A673 (cell line): ENCODE measurements around the gene USP27X. TPM values are rescaled to one million over a fixed set of nuclear protein-coding genes. Genes with fewer than 3 reads are reported as not detected.
A peak's percentile ranks its signal among the peaks of the same experiment; 100 is the strongest.

Experiments
- BruUV-seq: library from RNA; stranded (reverse); fragments of 400-500 nt; replicated peaks from 2 replicates; lab custom pipeline; 2021; lab: Mats Ljungman, UMichigan
- CTCF ChIA-PET: fragments of 300-600 bp; sonication (Branson Sonifier 250); formaldehyde crosslinking; loops from one replicate; lab custom pipeline; 2022; ENCODE audit warnings: antibody characterized with exemption; lab: Charles Lee
- POLR2A ChIA-PET: fragments of 300-600 bp; sonication (Branson Sonifier 250); formaldehyde crosslinking; loops from one replicate; lab custom pipeline; 2022; ENCODE audit warnings: antibody characterized with exemption; ENCODE audit not compliant: low non-redundant PET; lab: Charles Lee
- DNase-seq: peaks from one replicate; pipeline ENCODE4 v3.0.0-alpha.2; 2015; ENCODE audit warnings: low spot score
- H3K27ac ChIP-seq: fragments of 200-600 bp; sonication (generic); 2 replicates; pipeline ENCODE4 v1.5.1; 2016; ENCODE audit warnings: mixed run types, low read depth, mild to moderate bottlenecking, mixed read lengths, antibody characterized with exemption, low read length; ENCODE audit not compliant: poor library complexity, severe bottlenecking
- H3K27me3 ChIP-seq: fragments of 200-600 bp; sonication (generic); replicated peaks from 2 replicates; pipeline ENCODE4 v1.6.1; 2017; ENCODE audit warnings: mixed run types, low read depth, mild to moderate bottlenecking, mixed read lengths, antibody characterized with exemption, low read length; ENCODE audit not compliant: insufficient read depth, poor library complexity
- H3K36me3 ChIP-seq: fragments of 200-600 bp; sonication (generic); 2 replicates; pipeline ENCODE4 v1.6.1; 2016; ENCODE audit warnings: mixed run types, mild to moderate bottlenecking, mixed read lengths, antibody characterized with exemption, low read length; ENCODE audit not compliant: insufficient read depth, poor library complexity, severe bottlenecking
- H3K4me1 ChIP-seq: fragments of 200-600 bp; sonication (generic); 2 replicates; pipeline ENCODE4 v1.6.1; 2017; ENCODE audit warnings: mixed run types, mild to moderate bottlenecking, mixed read lengths, antibody characterized with exemption, low read length; ENCODE audit not compliant: insufficient read depth, poor library complexity, severe bottlenecking
- H3K4me3 ChIP-seq: fragments of 200-600 bp; sonication (generic); 2 replicates; pipeline ENCODE4 v1.5.1; 2016; ENCODE audit warnings: low read depth, mixed run types, mild to moderate bottlenecking, mixed read lengths, low read length; ENCODE audit not compliant: poor library complexity, severe bottlenecking
- H3K9me3 ChIP-seq: fragments of 200-600 bp; sonication (generic); 2 replicates; pipeline ENCODE4 v1.6.1; 2016; ENCODE audit warnings: mixed run types, low read depth, mild to moderate bottlenecking, mixed read lengths, antibody characterized with exemption, low read length; ENCODE audit not compliant: poor library complexity, severe bottlenecking
- EZH2 ChIP-seq: fragments of 200-600 bp; sonication (generic); IDR thresholded peaks from 2 replicates; pipeline ENCODE4 v1.6.1; 2017; ENCODE audit warnings: borderline replicate concordance, low read depth, mild to moderate bottlenecking, mixed read lengths, antibody characterized with exemption, low read length; ENCODE audit not compliant: poor library complexity, severe bottlenecking
- intact Hi-C: fragments of 100-400 bp; cut with micrococcal nuclease; formaldehyde crosslinking; loops from one replicate; pipeline ENCODE4 v1.10.0; 2022; ENCODE audit not compliant: unreplicated experiment
- total RNA-seq: library from RNA; stranded (reverse); gene quantifications from 2 replicates; pipeline ENCODE4 v1.2.3, GENCODE V29; 2021
- TF ChIP-seq, protein P1 (sequence below): fragments of 300-800, 200-600 bp; sonication (generic); conservative IDR thresholded peaks from 2 replicates; pipeline ENCODE4 v1.5.1; 2017; ENCODE audit warnings: low read depth, mild to moderate bottlenecking, antibody characterized with exemption, low read length, moderate library complexity, mixed read lengths

Gene USP27X
- total RNA-seq, 1 experiment from 2014 or later: 6.7 TPM

DNA sequence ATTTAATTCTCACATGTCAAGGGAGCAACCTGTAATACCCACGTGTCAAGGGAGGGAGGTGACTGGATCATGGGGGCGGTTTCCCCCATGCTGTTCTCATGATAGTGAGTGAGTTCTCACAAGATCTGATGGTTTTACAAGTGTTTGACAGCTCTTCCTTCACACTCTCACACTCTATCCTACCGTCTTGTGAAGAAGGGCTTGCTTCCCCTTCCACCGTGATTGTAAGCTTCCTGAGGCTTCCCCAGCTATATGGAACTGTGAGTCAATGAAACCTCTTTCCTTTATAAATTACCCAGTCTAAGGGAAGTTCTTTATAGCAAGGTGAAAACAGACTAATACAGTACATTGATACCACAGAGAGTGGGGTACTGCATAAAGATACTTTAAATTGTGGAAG, 17.7 kb downstream of the USP27X start:
- H3K4me3 ChIP-seq: no peak overlapping the region
- ChIA-PET POLR2A (no interaction called here), CTCF (no interaction called here)
- no TSS peak for BruUV-seq
- no peak for DNase-seq
- no peak overlapping the region for H3K27ac ChIP-seq
- intact Hi-C loops: no loop called here
- H3K4me1 ChIP-seq: no peaks in the 10 kb centered on the region
- H3K27me3 ChIP-seq: no peaks in the 10 kb centered on the region
- H3K9me3 ChIP-seq: peaks cover 4% of the 10 kb centered on the region
- TF ChIP-seq, protein P1, sequence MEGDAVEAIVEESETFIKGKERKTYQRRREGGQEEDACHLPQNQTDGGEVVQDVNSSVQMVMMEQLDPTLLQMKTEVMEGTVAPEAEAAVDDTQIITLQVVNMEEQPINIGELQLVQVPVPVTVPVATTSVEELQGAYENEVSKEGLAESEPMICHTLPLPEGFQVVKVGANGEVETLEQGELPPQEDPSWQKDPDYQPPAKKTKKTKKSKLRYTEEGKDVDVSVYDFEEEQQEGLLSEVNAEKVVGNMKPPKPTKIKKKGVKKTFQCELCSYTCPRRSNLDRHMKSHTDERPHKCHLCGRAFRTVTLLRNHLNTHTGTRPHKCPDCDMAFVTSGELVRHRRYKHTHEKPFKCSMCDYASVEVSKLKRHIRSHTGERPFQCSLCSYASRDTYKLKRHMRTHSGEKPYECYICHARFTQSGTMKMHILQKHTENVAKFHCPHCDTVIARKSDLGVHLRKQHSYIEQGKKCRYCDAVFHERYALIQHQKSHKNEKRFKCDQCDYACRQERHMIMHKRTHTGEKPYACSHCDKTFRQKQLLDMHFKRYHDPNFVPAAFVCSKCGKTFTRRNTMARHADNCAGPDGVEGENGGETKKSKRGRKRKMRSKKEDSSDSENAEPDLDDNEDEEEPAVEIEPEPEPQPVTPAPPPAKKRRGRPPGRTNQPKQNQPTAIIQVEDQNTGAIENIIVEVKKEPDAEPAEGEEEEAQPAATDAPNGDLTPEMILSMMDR: no peak
- no peak for TF ChIP-seq EZH2
- no peaks in the 10 kb centered on the region for H3K36me3 ChIP-seq

DNA sequence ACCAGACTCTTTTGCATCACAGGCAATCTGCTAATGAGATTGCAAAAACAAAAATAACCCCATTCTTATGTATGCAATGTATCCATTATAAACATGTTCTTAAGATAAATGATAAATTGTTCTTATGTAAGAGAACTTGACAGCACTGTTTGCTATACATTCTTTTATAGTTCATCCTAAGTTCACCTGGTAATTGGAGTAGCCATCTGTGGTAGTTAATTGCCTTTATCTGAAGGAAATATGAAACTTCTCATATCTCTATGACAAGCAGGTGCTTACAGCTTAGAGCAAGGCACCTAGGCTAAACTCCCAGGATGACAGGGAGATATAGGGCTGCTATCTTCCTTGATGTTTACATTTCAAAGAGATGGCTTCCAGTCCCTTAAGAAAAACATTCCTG, 21.8 kb downstream of the USP27X start:
- Histone ChIP-seq H3K4me1 (no peaks in the 10 kb centered on the region), H3K27me3 (no peaks in the 10 kb centered on the region), H3K27ac (no peak overlapping the region), H3K9me3 (peaks cover 4% of the 10 kb centered on the region), H3K36me3 (no peaks in the 10 kb centered on the region), H3K4me3 (no peak overlapping the region)
- no peak for DNase-seq
- TF ChIP-seq, protein P1: no peak
- no peak for TF ChIP-seq EZH2
- CTCF ChIA-PET: no interaction called here
- BruUV-seq: no TSS peak
- intact Hi-C loops: no loop called here
- POLR2A ChIA-PET: no interaction called here

DNA sequence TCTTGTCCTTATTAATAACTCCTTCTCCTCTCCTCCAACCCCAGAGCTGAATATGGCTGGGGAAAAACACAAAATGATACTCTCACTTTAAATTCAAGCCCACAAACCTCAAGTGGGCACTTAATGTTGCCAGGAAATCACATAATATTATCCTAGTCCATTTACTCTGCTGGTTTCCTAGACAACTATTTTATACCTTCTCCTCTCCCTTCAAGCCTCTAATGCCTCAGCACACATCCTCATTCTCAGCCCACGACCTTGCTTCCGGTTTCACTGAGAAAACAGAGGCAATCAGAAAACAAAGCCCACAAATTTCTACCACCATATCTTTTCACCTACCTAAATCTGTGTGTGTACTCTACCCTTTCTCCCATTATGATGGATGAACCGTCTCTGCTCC, 31.1 kb downstream of the USP27X start:
- no peak overlapping the region for H3K27ac ChIP-seq
- no peak overlapping the region for H3K4me3 ChIP-seq
- ChIA-PET CTCF (no interaction called here), POLR2A (no interaction called here)
- intact Hi-C loops: loop anchor here (10.0 kb wide), 2 partner anchors 174 to 674 kb away; no protein-coding TSS in a partner anchor
- no peaks in the 10 kb centered on the region for H3K36me3 ChIP-seq
- no peaks in the 10 kb centered on the region for H3K9me3 ChIP-seq
- peak; percentile 24 for DNase-seq
- TF ChIP-seq, protein P1: no peak
- no peak for TF ChIP-seq EZH2
- no peaks in the 10 kb centered on the region for H3K27me3 ChIP-seq
- BruUV-seq: no TSS peak
- H3K4me1 ChIP-seq: peaks cover 3% of the 10 kb centered on the region
